NT2/D1 (cell line): ENCODE data around the gene GLIPR2.

Source experiments
- DNase-seq: peaks from one replicate; pipeline ENCODE4 v3.0.0-alpha.2; 2011; ENCODE audit warnings: low read depth, low spot score
- H3K27me3 ChIP-seq: 2 replicates; pipeline ENCODE4 v1.6.0; 2011; ENCODE audit warnings: mild to moderate bottlenecking; ENCODE audit not compliant: insufficient read length, insufficient read depth
- H3K36me3 ChIP-seq: 2 replicates; pipeline ENCODE4 v1.6.1; 2011; ENCODE audit warnings: mild to moderate bottlenecking, low read length, mixed read lengths; ENCODE audit not compliant: insufficient read depth, insufficient read length
- H3K4me1 ChIP-seq: 2 replicates; pipeline ENCODE4 v1.5.1; 2011; ENCODE audit not compliant: insufficient read depth, insufficient read length
- H3K4me3 ChIP-seq: 2 replicates; pipeline ENCODE4 v1.5.1; 2011; ENCODE audit warnings: low read depth; ENCODE audit not compliant: insufficient read length
- H3K9ac ChIP-seq: 2 replicates; pipeline ENCODE4 v1.6.0; 2011; ENCODE audit warnings: low read depth; ENCODE audit not compliant: insufficient read length
- H3K9me3 ChIP-seq: 2 replicates; pipeline ENCODE4 v1.5.1; 2011; ENCODE audit warnings: mild to moderate bottlenecking, low read length; ENCODE audit not compliant: insufficient read depth
- SUZ12 ChIP-seq: IDR thresholded peaks from 2 replicates; pipeline ENCODE4 v1.6.1; 2011; ENCODE audit not compliant: insufficient read length, insufficient read depth; ENCODE audit errors: extremely low read depth
- YY1 ChIP-seq: IDR thresholded peaks from 2 replicates; pipeline ENCODE4 v1.6.1; 2011; ENCODE audit not compliant: insufficient read length, insufficient read depth
- ZNF274 ChIP-seq: IDR thresholded peaks from 2 replicates; pipeline ENCODE4 v1.6.1; 2011; ENCODE audit warnings: mild to moderate bottlenecking, low read depth, low read length

Gene GLIPR2

DNA sequence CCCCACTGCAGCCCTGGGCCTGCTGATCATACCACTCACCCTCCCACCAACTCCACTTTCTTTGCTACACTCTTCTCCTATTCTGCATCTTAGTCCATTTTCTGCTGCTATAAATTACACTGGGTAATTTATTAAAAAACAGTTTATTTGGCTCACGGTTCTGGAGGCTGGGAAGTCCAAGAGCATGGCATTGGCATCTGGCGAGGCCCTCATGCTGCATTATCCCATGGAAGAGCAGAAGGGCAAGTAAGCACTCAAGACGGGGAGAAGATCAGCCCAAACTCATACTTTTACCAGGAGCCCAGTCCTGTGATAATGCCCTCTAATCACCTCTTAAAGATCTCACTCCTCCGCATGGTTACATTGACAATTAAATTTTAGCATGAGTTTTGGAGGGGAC is 9.4 kb downstream of the GLIPR2 start:
- H3K4me3 ChIP-seq = no peak overlapping the region
- H3K9ac ChIP-seq = no peak overlapping the region
- H3K27me3 ChIP-seq = no peaks in the 10 kb centered on the region
- peaks cover 15% of the 10 kb centered on the region for H3K4me1 ChIP-seq
- DNase-seq = no peak
- no peak for TF ChIP-seq ZNF274
- TF ChIP-seq YY1 = no peak
- TF ChIP-seq SUZ12 = no peak
- peaks cover 5% of the 10 kb centered on the region; the same call in 1 of the 2 replicates for H3K9me3 ChIP-seq
- peaks cover 91% of the 10 kb centered on the region for H3K36me3 ChIP-seq

DNA sequence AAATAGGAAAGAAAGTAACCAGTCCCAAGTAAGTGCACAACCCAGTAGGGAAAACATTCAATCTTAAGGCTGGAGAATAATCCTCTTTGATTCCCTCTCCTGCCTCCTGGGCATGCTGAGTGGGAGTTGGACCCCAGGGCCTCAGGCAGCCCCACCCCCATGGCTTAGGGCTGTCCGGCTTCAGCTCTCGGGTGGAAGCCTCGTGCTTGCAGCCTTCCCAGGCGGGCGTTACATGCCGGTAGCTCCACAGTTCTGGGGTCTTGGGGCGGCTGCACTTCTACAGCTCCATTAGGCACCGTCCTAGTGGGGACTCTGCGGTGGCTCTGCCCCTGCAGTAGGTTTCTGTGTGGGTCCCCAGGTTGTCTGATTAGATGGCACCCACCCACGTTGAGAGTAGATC is 10.1 kb downstream of the GLIPR2 start:
- no peak overlapping the region for H3K9ac ChIP-seq
- peaks cover 5% of the 10 kb centered on the region; the same call in 1 of the 2 replicates for H3K9me3 ChIP-seq
- no peak for DNase-seq
- no peaks in the 10 kb centered on the region for H3K27me3 ChIP-seq
- peaks cover 14% of the 10 kb centered on the region for H3K4me1 ChIP-seq
- H3K4me3 ChIP-seq = no peak overlapping the region
- peaks cover 96% of the 10 kb centered on the region for H3K36me3 ChIP-seq
- TF ChIP-seq YY1 = no peak
- no peak for TF ChIP-seq ZNF274
- TF ChIP-seq SUZ12 = no peak

DNA sequence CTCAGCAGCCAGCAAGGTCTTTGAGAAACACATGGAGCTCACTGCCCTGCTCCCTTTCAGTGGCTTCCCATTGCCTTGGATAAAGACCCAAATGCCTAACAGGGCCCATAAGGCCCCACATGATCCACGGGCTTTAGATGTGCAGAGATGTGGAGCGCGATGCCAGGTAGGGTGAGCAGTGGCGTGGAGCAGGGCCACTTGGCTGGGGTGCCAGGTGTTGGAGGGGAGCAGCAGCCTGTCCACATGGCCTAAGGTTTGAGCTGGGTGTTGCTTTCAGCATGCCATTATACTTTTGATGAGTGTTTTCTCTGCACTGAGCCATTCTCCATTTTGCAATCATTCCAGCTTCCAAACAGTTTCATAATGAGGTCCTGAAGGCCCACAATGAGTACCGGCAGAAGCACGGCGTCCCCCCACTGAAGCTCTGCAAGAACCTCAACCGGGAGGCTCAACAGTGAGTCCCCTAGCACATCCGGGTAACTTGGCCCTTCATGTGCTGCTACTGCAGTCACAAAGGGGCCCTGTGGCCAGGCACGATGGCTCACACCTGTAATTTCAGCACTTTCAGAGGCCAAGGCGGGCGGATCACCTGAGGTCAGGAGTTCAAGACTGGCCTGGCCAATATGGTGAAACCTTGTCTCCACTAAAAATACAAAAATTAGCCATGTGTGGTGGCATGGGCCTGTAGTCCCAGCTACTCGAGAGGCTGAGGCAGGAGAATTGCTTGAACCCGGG is 11.1 kb downstream of the GLIPR2 start:
- H3K36me3 ChIP-seq = peaks cover 93% of the 10 kb centered on the region
- H3K27me3 ChIP-seq = no peaks in the 10 kb centered on the region
- peaks cover 5% of the 10 kb centered on the region; the same call in 1 of the 2 replicates for H3K9me3 ChIP-seq
- H3K9ac ChIP-seq = no peak overlapping the region
- no peak for DNase-seq
- no peak for TF ChIP-seq SUZ12
- no peak for TF ChIP-seq ZNF274
- TF ChIP-seq YY1 = no peak
- H3K4me3 ChIP-seq = no peak overlapping the region
- H3K4me1 ChIP-seq = peaks cover 9% of the 10 kb centered on the region

DNA sequence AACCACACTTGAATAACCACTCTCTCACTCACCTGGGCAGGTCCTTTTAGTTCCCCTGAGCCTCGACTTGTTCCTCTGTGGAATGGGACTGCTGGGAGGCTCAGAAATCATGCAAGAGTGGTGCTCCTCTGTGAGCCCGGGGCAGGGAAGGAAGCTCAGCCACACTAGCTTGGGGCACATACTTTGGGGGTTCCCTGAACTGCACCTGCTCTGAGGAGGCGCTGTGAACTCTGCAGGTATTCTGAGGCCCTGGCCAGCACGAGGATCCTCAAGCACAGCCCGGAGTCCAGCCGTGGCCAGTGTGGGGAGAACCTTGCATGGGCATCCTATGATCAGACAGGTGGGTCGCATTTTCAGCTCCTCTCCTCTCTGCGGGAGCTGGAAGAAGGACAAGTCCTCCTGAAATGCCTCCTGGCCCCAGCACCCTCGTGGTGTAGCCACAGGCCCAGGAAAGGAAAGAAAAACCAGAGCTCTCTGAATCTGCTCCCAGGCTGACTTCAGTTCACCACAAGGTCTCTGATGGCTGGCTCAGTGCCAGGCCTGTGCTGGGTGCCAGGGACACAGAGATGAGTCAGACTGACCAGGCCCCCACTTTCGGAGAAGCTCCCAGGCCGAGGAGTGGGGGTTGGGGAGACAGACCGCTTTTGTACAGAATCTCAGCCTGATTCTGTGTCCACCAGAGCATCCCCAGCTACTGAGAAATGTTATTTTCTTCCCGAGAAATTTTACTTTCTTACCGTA is 11.9 kb downstream of the GLIPR2 start:
- Histone ChIP-seq H3K36me3 (peaks cover 92% of the 10 kb centered on the region), H3K27me3 (no peaks in the 10 kb centered on the region), H3K9ac (no peak overlapping the region), H3K4me1 (peaks cover 7% of the 10 kb centered on the region), H3K9me3 (peaks cover 5% of the 10 kb centered on the region; the same call in 1 of the 2 replicates), H3K4me3 (no peak overlapping the region)
- no peak for DNase-seq
- no peak for TF ChIP-seq YY1
- TF ChIP-seq SUZ12 = no peak
- no peak for TF ChIP-seq ZNF274

DNA sequence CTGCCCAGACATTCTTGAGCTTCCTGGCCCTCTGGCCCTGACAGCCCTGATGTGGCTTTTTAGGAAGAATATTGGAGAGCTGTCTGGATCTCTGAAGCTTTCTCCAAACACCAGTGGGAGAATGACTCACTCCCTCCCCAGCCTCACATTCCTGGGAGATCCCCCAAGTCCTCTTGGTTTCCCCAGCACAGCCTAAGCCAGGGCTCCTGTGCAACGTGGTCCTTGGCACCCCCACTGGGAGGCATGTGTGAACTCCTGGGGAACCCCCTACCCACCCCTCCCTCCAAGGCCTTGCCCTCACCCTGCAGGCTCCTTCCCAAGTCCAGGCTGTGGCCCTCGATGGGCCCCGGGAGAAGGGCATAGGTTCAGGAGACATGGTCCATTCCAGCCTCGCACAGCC is 12.7 kb downstream of the GLIPR2 start:
- no peak for DNase-seq
- peaks cover 7% of the 10 kb centered on the region for H3K4me1 ChIP-seq
- TF ChIP-seq YY1 (no peak), SUZ12 (no peak), ZNF274 (no peak)

DNA sequence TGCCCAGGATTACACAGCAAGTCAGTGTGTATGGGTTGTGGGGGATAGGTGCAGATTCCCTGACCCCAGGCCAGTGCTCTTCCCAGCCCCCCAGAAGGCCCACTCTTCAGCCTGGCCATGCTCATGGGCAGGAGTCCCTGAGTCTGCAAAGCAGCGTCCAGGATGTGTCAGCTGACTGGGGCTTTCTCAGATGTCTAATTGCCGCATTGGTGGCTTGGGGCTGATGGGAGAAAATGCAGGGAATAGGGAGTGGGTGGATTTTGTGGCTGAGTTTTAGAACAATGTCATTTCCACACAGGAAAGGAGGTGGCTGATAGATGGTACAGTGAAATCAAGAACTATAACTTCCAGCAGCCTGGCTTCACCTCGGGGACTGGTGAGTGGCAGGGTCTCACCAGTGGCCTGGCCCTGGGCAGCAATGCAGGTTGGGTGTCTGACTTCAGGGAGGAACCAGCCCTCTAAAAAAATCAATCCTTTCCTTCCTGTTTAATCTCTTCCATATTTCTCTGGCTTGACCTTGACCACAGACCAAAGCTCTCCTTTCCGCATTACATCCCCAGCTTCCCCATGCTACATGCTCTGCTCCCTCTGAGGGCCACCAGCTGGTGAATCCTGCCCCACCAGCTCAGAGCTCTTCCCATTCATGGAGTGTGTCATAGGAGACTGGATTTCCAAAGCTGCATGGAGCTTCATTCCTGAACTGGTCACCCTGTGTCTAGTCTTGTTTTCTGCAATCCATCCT is 14.2 kb downstream of the GLIPR2 start:
- no peak for TF ChIP-seq YY1
- TF ChIP-seq ZNF274 = no peak
- TF ChIP-seq SUZ12 = no peak
- Histone ChIP-seq H3K4me1 (peaks cover 7% of the 10 kb centered on the region), H3K4me3 (no peak overlapping the region), H3K9me3 (peaks cover 4% of the 10 kb centered on the region; the same call in 1 of the 2 replicates), H3K36me3 (peaks cover 84% of the 10 kb centered on the region), H3K27me3 (no peaks in the 10 kb centered on the region), H3K9ac (no peak overlapping the region)
- no peak for DNase-seq

More for the DNA sequence above, 12.7 kb downstream of the GLIPR2 start:
- Histone ChIP-seq H3K4me3 (no peak overlapping the region), H3K9me3 (peaks cover 5% of the 10 kb centered on the region; the same call in 1 of the 2 replicates), H3K27me3 (no peaks in the 10 kb centered on the region), H3K36me3 (peaks cover 85% of the 10 kb centered on the region), H3K9ac (no peak overlapping the region)
